T-helper 1 cell (primary cell): ENCODE results near the gene VPS8.
"Not testable (repeated sequence)": the region's sequence is repeated elsewhere in the genome, so short reads cannot be mapped to it uniquely, and the experiment has no call there.

Experiments used
- DNase-seq, 5 donors: peaks; one replicate each; pipeline ENCODE4 v3.0.0-alpha.2; 2012 to 2020

VPS8 gene

GRCh38 chr3:184868477-184868876 is 56.5 kb downstream of the VPS8 start:
- DNase-seq = no peak

DNA sequence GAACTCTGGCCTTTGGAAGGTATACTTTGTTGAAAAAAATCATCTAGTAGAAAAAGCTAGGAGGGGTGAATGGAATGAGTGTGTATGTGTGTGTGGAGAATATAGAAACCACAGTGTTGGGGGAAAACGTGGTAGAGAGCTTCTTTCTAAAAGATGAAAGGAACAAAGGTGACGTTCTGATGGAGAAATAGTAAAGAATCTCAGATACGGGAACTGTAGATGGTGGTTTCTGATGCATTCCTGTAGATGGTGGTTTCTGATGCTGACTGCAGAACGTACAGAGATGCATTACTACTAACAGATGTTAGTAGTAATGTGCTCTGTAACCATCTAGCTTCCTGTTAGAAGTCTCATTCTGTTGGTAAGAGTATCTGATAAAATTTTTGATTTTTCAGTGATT is 60.2 kb downstream of the VPS8 start:
- DNase-seq = peak in 1 of 5 donors; percentile 58

- DNase-seq = no peak
Measured at GRCh38 chr3:184873141-184873540, 61.2 kb downstream of the VPS8 start.

- peak in 1 of 5 donors; percentile 3 for DNase-seq
Measured at GRCh38 chr3:184874709-184875644, 63.0 kb downstream of the VPS8 start.

DNA sequence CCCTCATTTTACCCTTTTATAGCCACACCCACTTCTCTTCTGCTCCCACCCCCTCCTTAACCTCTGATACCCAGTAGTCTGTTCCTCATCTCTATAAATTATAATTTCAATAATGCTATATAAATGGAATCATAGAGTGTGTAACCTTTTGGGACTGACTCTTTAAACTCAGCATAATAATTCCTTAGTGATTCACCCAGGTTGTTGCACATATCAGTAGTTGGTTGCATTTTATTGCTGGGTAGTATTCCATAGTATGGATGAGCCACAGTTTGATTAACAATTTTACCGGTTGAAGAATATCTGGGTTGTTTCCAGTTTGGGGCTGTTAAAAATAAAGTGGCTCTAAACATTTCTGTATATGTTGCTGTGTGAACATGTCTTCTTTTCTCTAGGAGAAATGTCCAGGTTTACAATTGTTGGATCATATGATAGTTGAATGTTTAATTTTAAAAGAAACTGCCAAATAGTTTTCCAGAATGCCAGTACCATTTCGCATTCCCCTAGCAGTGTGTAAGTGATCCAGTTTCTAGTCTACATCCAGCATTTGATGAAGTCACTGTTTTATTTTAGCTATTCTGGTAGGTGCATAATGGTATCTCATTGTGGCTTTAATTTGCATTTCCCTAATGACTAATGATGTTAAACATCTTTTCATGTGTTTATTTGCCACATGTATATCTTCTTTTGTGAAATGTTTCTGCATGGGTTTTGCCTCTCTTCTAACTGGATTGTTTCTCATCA is 68.5 kb downstream of the VPS8 start:
- no peak for DNase-seq

GRCh38 chr3:184884359-184885017 is 72.5 kb downstream of the VPS8 start:
- DNase-seq = no peak

DNA sequence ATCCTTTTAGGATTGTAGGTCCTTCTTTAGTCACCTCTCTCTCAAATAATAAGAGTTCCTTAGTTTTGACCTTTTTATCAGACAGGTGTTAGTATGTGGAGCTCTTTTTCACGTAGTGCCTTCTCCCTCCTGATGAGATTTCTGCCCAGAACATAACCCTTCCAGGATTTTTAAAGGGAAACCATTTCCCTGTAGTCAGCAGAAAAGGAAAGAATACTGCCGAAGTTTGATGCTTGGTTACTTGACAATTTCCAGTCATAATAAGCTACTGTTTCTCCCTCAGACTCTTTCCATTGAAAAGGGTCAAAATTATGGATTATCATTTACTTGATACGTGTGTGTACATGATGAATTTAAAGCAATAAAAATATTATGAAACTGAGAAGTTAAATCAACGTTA is 73.1 kb downstream of the VPS8 start:
- DNase-seq = no peak

GRCh38 chr3:184887574-184887973 is 75.6 kb downstream of the VPS8 start:
- no peak for DNase-seq

DNA sequence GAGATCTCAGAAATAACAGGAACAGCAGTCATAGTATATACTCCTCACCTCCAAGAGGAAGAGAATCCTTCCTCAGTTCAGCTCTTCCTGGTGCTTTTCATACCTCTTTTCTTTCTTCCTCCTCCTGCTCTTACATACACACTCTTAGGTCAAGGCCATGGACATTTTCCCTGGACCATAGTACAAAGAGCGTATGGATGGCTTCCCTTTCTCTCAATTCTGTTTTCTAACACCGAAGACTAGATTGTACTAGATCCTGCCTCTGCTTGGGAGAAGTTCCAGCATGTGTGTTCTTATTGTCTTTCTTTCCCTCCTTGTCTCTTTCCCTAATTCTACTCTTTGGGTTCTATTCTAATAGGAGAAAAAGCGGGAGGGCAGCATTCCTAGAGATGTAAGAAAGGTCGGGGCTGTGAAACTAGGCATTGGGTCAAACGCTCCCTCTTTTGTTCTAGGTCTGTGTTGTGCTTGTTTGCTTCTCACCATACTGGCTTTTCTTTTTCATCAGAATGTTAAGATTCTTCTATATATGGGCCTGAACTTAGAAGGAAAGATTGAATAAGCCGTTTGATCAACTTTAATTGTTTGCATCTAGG is 77.4 kb downstream of the VPS8 start:
- no peak for DNase-seq

DNA sequence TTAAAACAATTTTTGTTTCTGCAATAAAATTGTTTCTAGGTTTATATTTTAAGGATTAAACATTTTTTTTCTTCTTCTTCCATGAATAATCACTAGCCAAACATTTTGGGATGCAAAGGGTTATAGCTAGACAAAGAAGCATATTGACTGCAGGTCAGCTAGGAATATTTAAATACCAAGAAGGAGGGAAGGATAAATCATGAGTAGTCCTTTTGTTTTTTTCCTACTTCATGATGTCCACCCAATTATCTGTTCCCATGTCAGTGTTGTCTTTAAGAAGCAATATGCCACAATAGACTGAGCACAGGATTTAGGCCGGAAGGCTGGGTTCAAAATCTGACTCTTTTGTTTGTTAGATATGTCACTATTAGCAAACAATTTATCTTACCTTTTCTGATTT is 82.1 kb downstream of the VPS8 start:
- no peak for DNase-seq

- DNase-seq = no peak
Measured at GRCh38 chr3:184895350-184895749, 83.4 kb downstream of the VPS8 start.

- DNase-seq = no peak
Measured at GRCh38 chr3:184896336-184896735, 84.4 kb downstream of the VPS8 start.

DNA sequence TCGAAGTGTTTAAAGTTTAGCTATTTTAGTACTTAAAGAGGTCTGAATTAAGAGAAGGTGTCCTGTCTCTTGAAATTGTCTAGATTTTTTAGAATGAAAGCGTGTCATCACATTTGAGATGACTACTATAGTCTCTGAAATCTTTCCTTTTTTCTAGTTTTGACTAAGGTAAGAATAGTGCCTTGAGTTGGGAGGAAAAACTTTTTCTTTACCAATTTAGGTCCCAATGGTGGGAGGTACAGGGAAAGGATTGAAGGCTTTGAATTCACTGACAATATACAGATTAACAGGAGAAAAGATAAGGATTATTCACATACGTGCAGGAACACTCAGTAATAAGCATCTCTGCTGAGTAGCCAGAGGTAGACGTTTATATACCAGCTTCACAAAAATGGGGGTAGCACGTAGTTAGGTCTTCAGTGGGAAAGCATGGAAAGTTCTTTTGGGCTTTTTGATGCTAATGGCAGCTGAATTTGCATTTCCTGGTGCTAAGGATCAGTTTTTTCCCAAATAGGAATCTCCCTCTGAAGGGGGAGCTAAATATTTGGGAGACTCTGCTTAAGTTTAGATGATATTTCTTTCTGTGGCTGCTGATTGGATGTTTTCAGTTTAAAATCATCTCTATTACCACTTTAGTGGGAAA is 88.1 kb downstream of the VPS8 start:
- no peak for DNase-seq

DNA sequence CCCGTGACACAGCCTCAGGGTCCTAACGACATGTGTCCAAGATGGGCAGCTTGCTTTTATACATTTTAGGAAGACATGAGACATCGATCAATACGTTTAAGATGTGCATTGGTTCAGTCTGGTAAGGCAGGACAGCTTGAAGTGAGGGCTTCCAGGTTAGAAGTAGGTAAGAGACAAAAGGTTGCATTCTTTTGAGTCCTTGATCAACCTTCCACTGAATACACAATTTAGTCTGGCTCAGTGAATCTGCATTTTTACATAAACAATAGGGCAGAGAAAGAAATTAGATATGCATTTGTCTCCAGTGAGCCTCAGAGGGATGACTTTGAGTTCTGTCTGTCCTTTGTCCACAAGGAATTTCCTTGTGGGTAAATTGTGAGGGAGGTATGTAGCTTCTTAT is 95.1 kb downstream of the VPS8 start:
- DNase-seq = not testable (repeated sequence)

DNA sequence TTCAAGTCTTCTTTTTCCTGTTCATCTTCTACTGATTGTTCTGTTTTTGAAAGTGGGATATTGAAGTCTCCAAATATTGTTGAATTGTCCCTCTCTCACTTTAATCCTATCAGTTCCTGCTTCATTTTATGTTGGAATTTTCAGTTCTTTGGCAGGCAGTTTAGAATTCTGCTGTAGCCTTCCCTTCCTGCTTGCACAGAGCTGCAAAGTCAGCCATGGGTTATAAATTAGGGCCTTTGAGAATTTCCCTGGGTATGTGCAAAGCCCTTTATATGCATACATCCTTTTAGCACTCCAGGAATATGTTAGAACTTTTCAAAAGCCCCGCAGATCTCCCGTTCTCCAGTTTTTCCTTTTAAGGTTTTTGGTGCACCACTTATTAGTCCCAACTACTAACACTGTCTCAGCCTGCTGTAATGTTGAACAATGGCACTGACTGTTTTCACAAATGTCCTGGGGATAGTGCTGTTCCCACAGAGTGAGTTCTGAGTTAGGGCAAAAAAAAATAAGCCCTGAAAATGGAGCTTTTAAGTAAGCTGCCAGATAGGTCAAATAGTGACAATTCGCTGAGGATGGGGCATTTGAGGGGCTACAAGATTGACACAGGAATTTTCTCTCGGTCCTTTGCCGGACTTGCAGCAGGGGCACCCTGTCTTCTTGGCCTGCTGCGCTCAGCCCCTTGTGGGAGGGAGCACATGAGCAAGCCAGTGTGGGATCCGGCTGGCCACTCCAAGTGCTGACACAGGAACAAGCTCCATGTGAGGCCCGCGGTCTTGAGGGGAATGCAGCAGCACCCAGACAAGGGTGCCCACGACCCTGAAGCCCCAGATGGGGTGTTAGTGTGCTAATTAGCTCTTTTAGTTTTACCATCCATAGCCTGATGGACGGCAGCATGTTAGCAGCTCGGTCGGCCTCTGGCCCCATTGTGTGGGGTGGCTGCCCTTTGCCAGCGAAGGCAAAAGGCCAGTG is 96.0 kb downstream of the VPS8 start:
- DNase-seq = no peak

- DNase-seq = no peak
Measured at GRCh38 chr3:184908859-184909258, 96.9 kb downstream of the VPS8 start.

DNA sequence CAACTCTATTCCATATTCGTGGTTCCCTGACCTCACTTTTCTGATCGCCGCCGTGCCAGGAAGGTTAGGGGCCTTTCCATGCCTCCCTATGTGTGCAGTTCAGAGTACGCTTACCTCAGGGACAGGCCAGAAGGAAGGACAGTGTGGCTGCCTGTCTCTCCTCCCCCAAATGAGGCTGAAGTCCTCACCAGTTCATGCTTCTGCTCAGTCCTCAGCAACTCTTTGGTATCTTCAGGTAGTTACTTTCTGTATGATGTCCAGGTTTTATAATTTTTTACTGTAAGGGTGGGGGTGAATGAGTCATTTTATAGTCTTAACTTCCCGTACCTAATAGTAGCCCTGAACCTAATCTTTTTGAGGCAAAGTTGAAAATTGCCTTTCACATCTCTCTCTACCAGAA is 98.7 kb downstream of the VPS8 start:
- DNase-seq = no peak

DNA sequence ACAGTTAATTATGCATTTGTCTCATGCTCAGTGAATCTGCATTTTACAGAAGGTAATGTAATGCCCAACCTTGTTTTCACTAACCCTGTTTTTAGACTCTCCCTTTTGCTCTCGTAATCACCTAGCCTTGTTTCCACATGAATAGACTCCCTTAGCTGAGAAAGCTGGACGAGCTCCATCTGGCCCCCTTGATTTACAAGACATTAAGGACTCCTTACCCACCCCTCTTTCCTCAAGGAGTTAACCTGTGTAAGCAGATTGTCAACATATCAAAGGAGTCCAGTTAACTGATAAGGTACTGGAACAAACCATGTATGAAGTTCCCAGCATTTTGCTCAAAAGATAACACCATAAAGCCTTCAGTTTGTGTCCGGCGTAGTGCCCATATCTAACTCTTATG is 99.6 kb downstream of the VPS8 start:
- DNase-seq = no peak

DNA sequence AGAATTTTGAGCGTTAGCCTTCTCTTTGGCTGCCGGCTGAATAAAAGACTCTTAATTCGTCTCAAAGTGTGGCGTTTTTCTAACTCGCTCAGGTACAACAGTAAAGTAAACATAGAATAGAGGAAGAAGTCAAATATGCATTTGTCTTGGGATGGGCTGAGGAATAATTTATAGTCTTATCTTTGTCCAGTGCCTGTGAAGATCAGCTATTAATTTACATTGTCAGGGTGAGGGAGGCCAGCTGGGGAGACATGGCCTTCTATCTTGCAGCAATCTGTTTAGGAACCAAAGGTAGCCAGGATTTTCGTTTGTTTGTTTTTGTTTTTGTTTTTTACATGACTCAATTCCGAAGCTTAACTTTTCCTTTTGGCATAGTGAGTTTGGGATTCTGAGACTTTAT is 100.2 kb downstream of the VPS8 start:
- no peak for DNase-seq

GRCh38 chr3:184914628-184915027 is 102.7 kb downstream of the VPS8 start:
- DNase-seq = no peak

- DNase-seq = no peak
Measured at GRCh38 chr3:184918750-184919149, 106.8 kb downstream of the VPS8 start.
